ENCODE measurements around the gene DMXL1.

GRCh38 chr5:119191944-119192343, 121.1 kb downstream of the DMXL1 start:
- no peak for TF ChIP-seq REST (IDR thresholded peaks at IDR 0.05; ENCODE audit: insufficient read depth in 1 of 2, low read depth in 2 of 2, low read length in 2 of 2)
- TF ChIP-seq TAF1 (IDR thresholded peaks at IDR 0.05; ENCODE audit: borderline replicate concordance, insufficient read depth, low read length) = no peak
- no peak for TF ChIP-seq SIN3A (IDR thresholded peaks at IDR 0.05; ENCODE audit: borderline replicate concordance, insufficient read depth, low read length)

Data from PFSK-1 (cell line).